Measurements from ENCODE around the gene TC2N.
A peak's percentile ranks its signal among the peaks of the same experiment; 100 is the strongest.

TC2N gene

DNA sequence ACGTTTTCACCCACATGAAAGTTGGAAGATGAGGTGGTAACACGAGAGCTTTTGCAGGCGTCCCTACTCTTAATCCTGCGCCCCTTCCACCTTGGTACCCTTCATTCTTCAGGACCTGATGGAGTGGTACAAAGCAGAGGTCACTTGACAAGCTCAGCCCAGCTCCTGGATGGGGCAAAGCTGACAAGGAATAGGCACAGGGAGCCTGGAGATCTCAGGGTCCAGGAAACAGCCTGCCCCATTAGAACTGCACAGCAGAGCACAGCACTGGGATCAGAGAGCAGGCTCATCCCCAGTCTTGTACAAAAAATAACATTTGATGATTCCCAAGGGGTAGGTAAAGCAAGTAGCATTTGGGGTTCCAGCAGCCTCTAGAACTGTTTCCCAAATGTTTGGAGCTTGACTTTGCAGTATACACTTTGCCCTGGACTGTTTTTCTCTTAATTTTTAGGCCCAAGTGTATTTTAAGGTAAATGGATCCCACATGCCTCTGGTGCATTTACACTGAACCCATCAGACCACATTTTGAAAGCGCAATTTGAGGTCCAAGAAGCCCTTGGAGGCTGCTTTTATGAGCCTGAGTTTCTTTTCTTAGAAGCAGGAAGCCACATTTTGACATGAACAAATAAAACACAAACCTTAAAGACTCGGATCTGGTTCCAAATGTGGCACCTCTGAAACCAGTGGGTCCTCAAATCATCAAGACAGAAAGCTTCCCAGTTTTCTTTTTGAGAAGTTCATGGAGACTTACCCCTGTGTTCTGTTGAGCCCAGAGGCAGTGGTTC lies 633 bp downstream of the TC2N start:
- TF ChIP-seq, protein P1, sequence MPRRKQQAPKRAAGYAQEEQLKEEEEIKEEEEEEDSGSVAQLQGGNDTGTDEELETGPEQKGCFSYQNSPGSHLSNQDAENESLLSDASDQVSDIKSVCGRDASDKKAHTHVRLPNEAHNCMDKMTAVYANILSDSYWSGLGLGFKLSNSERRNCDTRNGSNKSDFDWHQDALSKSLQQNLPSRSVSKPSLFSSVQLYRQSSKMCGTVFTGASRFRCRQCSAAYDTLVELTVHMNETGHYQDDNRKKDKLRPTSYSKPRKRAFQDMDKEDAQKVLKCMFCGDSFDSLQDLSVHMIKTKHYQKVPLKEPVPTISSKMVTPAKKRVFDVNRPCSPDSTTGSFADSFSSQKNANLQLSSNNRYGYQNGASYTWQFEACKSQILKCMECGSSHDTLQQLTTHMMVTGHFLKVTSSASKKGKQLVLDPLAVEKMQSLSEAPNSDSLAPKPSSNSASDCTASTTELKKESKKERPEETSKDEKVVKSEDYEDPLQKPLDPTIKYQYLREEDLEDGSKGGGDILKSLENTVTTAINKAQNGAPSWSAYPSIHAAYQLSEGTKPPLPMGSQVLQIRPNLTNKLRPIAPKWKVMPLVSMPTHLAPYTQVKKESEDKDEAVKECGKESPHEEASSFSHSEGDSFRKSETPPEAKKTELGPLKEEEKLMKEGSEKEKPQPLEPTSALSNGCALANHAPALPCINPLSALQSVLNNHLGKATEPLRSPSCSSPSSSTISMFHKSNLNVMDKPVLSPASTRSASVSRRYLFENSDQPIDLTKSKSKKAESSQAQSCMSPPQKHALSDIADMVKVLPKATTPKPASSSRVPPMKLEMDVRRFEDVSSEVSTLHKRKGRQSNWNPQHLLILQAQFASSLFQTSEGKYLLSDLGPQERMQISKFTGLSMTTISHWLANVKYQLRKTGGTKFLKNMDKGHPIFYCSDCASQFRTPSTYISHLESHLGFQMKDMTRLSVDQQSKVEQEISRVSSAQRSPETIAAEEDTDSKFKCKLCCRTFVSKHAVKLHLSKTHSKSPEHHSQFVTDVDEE (CRISPR knock-in tag; IDR thresholded peaks at IDR 0.05): no peak
- TF ChIP-seq RARB (CRISPR knock-in tag; IDR thresholded peaks at IDR 0.05) (no peak), ZFP30 (CRISPR knock-in tag; IDR thresholded peaks at IDR 0.05) (no peak)
- TF ChIP-seq, protein P2, sequence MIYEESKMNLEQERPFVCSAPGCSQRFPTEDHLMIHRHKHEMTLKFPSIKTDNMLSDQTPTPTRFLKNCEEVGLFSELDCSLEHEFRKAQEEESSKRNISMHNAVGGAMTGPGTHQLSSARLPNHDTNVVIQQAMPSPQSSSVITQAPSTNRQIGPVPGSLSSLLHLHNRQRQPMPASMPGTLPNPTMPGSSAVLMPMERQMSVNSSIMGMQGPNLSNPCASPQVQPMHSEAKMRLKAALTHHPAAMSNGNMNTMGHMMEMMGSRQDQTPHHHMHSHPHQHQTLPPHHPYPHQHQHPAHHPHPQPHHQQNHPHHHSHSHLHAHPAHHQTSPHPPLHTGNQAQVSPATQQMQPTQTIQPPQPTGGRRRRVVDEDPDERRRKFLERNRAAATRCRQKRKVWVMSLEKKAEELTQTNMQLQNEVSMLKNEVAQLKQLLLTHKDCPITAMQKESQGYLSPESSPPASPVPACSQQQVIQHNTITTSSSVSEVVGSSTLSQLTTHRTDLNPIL (CRISPR knock-in tag; IDR thresholded peaks at IDR 0.05; ENCODE audit: low read depth): no peak
- ATAC-seq: peak; percentile 16; the same call in 2 of the 3 replicates

DNA sequence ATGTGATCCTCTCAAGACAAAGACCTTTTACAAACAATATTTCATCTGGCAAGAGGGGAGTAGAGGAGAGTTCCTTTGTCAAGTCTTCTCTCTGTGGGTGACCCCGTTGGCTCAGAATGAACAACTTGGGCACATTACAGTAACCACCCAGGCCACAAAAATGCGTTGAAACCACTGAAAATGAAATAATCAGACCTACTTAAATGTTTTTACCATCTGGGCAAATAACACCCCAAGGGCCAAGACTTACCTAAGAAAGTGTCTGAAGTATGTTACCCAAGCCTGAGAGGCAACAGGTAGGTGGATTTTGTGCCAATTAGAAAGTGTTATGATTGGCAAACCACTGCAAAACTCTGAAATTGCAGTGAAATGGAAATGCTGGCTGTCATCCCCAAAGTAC lies 1.3 kb downstream of the TC2N start:
- ATAC-seq: no peak
- TF ChIP-seq ESRRG (CRISPR knock-in tag; IDR thresholded peaks at IDR 0.05) (no peak), ZNF8 (CRISPR knock-in tag; IDR thresholded peaks at IDR 0.05) (no peak), PPARA (CRISPR knock-in tag; IDR thresholded peaks at IDR 0.05; ENCODE audit: borderline replicate concordance) (no peak), ARNTL (CRISPR knock-in tag; IDR thresholded peaks at IDR 0.05; ENCODE audit: borderline replicate concordance, low read depth) (no peak), TCF4 (CRISPR knock-in tag; IDR thresholded peaks at IDR 0.05; ENCODE audit: borderline replicate concordance) (no peak), TOX (CRISPR knock-in tag; IDR thresholded peaks at IDR 0.05; ENCODE audit: borderline replicate concordance) (no peak), ZFP30 (CRISPR knock-in tag; IDR thresholded peaks at IDR 0.05) (no peak), ZNF70 (CRISPR knock-in tag; IDR thresholded peaks at IDR 0.05) (no peak), ZC3H10 (CRISPR knock-in tag; IDR thresholded peaks at IDR 0.05) (no peak), BACH2 (CRISPR knock-in tag; IDR thresholded peaks at IDR 0.05; ENCODE audit: borderline replicate concordance) (no peak), CSDC2 (CRISPR knock-in tag; IDR thresholded peaks at IDR 0.05) (no peak), GLIS3 (CRISPR knock-in tag; IDR thresholded peaks at IDR 0.05) (no peak), SNAI2 (CRISPR knock-in tag; IDR thresholded peaks at IDR 0.05) (no peak), ISL1 (CRISPR knock-in tag; IDR thresholded peaks at IDR 0.05) (no peak)
- TF ChIP-seq, protein P3, sequence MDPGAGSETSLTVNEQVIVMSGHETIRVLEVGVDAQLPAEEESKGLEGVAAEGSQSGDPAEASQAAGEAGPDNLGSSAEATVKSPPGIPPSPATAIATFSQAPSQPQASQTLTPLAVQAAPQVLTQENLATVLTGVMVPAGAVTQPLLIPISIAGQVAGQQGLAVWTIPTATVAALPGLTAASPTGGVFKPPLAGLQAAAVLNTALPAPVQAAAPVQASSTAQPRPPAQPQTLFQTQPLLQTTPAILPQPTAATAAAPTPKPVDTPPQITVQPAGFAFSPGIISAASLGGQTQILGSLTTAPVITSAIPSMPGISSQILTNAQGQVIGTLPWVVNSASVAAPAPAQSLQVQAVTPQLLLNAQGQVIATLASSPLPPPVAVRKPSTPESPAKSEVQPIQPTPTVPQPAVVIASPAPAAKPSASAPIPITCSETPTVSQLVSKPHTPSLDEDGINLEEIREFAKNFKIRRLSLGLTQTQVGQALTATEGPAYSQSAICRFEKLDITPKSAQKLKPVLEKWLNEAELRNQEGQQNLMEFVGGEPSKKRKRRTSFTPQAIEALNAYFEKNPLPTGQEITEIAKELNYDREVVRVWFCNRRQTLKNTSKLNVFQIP (CRISPR knock-in tag; IDR thresholded peaks at IDR 0.05; ENCODE audit: borderline replicate concordance, low read depth): no peak
- TF ChIP-seq, protein P1 (CRISPR knock-in tag; IDR thresholded peaks at IDR 0.05): no peak
- TF ChIP-seq, protein P4, sequence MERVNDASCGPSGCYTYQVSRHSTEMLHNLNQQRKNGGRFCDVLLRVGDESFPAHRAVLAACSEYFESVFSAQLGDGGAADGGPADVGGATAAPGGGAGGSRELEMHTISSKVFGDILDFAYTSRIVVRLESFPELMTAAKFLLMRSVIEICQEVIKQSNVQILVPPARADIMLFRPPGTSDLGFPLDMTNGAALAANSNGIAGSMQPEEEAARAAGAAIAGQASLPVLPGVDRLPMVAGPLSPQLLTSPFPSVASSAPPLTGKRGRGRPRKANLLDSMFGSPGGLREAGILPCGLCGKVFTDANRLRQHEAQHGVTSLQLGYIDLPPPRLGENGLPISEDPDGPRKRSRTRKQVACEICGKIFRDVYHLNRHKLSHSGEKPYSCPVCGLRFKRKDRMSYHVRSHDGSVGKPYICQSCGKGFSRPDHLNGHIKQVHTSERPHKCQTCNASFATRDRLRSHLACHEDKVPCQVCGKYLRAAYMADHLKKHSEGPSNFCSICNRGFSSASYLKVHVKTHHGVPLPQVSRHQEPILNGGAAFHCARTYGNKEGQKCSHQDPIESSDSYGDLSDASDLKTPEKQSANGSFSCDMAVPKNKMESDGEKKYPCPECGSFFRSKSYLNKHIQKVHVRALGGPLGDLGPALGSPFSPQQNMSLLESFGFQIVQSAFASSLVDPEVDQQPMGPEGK (CRISPR knock-in tag; IDR thresholded peaks at IDR 0.05; ENCODE audit: borderline replicate concordance): no peak
- TF ChIP-seq, protein P2 (CRISPR knock-in tag; IDR thresholded peaks at IDR 0.05; ENCODE audit: low read depth): no peak

All from SK-N-SH treated with all-trans-retinoic acid at 6 μM for 48 hours (cell line).